Esophagus muscularis mucosa (tissue), 4 donors: Measurements from ENCODE around the gene PTTG1IP.

Source experiments
- EP300 ChIP-seq: sonication (generic); formaldehyde crosslinking; IDR thresholded peaks from one replicate; pipeline ENCODE4 v1.6.1; 2017; ENCODE audit warnings: antibody characterized with exemption
- POLR2A ChIP-seq: fragments of 450-650 bp; IDR thresholded peaks from one replicate; pipeline ENCODE4 v1.6.1; 2017; ENCODE audit warnings: antibody characterized with exemption, moderate library complexity, mild to moderate bottlenecking, low read depth
- POLR2AphosphoS5 ChIP-seq, 2 donors: sonication (generic); formaldehyde crosslinking; IDR thresholded peaks; one replicate each; pipeline ENCODE4 v1.6.1; 2017; ENCODE audit warnings: antibody characterized with exemption in 2 of 2
- TF ChIP-seq, protein P1 (sequence below), 3 experiments: fragments of 200-600 bp in 2 of 3; fragments of 450-650 bp in 1 of 3; sonication (generic) in 2 of 3; IDR thresholded peaks; one replicate each; pipeline ENCODE4 v1.5.1; 2017 to 2019; ENCODE audit warnings: antibody characterized with exemption in 3 of 3, mild to moderate bottlenecking in 2 of 3, moderate library complexity in 1 of 3

DNA sequence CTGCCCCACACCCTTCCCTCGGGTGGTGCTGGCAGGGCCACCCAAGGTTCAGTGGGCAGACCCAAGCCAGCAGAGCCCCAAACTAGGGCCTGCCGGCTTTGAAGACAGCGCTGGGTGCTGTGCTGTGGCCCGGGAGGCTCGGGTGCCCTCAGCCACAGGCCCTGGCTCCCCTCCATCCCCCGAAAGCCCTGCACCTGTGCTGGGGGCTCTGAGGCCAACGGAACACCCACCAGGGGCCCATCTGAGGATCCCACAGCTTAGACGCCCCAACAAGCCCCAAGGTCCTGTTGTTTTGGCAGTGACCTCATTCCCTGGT lies 38.6 kb upstream of the PTTG1IP start:
- TF ChIP-seq, protein P1, sequence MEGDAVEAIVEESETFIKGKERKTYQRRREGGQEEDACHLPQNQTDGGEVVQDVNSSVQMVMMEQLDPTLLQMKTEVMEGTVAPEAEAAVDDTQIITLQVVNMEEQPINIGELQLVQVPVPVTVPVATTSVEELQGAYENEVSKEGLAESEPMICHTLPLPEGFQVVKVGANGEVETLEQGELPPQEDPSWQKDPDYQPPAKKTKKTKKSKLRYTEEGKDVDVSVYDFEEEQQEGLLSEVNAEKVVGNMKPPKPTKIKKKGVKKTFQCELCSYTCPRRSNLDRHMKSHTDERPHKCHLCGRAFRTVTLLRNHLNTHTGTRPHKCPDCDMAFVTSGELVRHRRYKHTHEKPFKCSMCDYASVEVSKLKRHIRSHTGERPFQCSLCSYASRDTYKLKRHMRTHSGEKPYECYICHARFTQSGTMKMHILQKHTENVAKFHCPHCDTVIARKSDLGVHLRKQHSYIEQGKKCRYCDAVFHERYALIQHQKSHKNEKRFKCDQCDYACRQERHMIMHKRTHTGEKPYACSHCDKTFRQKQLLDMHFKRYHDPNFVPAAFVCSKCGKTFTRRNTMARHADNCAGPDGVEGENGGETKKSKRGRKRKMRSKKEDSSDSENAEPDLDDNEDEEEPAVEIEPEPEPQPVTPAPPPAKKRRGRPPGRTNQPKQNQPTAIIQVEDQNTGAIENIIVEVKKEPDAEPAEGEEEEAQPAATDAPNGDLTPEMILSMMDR (IDR thresholded peaks at IDR 0.05) = no peak
- TF ChIP-seq POLR2A = no peak
- TF ChIP-seq EP300 = no peak
- no peak for TF ChIP-seq POLR2AphosphoS5 (IDR thresholded peaks at IDR 0.05)
